Transverse colon (tissue), 4 donors: ENCODE measurements around the gene SMG6. TPM values are rescaled to one million over a fixed set of nuclear protein-coding genes. Genes with fewer than 3 reads are reported as not detected.

ENCODE experiments used
- DNase-seq: peaks from one replicate; pipeline ENCODE4 v3.0.0-alpha.2; 2019
- H3K27ac ChIP-seq, 4 donors: fragments of 200-600 bp; sonication (generic); 2 replicates each; pipeline ENCODE4 v1.5.1; 2016 to 2018; ENCODE audit warnings: inconsistent platforms in 4 of 4
- H3K27me3 ChIP-seq: fragments of 200-600 bp; sonication (generic); 2 replicates; pipeline ENCODE4 v1.5.1; 2017; ENCODE audit warnings: inconsistent platforms
- H3K36me3 ChIP-seq, 4 donors: fragments of 200-600 bp; sonication (generic); 2 replicates each; pipeline ENCODE4 v1.5.1; 2017 to 2019; ENCODE audit warnings: inconsistent platforms in 4 of 4
- H3K4me1 ChIP-seq, 4 donors: fragments of 200-600 bp; sonication (generic); 2 replicates each; pipeline ENCODE4 v1.5.1; 2017 to 2020; ENCODE audit warnings: inconsistent platforms in 4 of 4
- H3K4me3 ChIP-seq, 4 donors: fragments of 200-600 bp; sonication (generic); 1 replicate in 1 of 4; 2 replicates in 3 of 4; pipeline versions ENCODE4 v1.5.1 to v1.6.1; 2017 to 2019; ENCODE audit warnings: inconsistent platforms in 4 of 4
- H3K9me3 ChIP-seq, 2 donors: fragments of 200-600 bp; sonication (generic); 2 replicates each; pipeline ENCODE4 v1.5.1; 2017 to 2019; ENCODE audit warnings: inconsistent platforms in 2 of 2
- CTCF ChIP-seq, 5 experiments: fragments of 200-600 bp in 3 of 5; fragments of 450-650 bp in 2 of 5; sonication (generic) in 3 of 5; IDR thresholded peaks; 1 replicate in 2 of 5; 2 replicates in 3 of 5; pipeline ENCODE4 v1.5.1; 2016 to 2017; ENCODE audit warnings: antibody characterized with exemption in 5 of 5, inconsistent platforms in 3 of 5, mild to moderate bottlenecking in 2 of 5, moderate library complexity in 1 of 5
- EP300 ChIP-seq: sonication (generic); formaldehyde crosslinking; IDR thresholded peaks from one replicate; pipeline ENCODE4 v1.6.1; 2017; ENCODE audit warnings: antibody characterized with exemption, low read depth
- POLR2A ChIP-seq: fragments of 450-650 bp; IDR thresholded peaks from one replicate; pipeline ENCODE4 v1.6.1; 2016; ENCODE audit warnings: antibody characterized with exemption, mild to moderate bottlenecking, moderate library complexity
- POLR2AphosphoS5 ChIP-seq, 3 donors: sonication (generic); formaldehyde crosslinking; IDR thresholded peaks; one replicate each; pipeline ENCODE4 v1.6.1; 2016; ENCODE audit warnings: antibody characterized with exemption in 3 of 3
- WGBS, 2 donors: methylation state at CpG; one replicate each; pipeline ENCODE4 v1.1.5; 2018; ENCODE audit warnings: low coverage in 1 of 2; 5-methylcytosine and 5-hydroxymethylcytosine counted together
- in situ Hi-C, 4 donors: fragments of 200-750 bp; cut with MboI; loops; one replicate each; pipeline versions ENCODE4 v1.15.0 to v1.15.1; 2017; ENCODE audit warnings: low sequenced_read_pairs in 3 of 4, low pct_ligation_motif_present in 1 of 4, low pct_unique_long_range_greater_than_20kb in 1 of 4
- intact Hi-C: fragments of 100-400 bp; cut with DNase I; formaldehyde crosslinking; loops from one replicate; pipeline ENCODE4 v1.15.1; 2023; ENCODE audit warnings: low total_unique reads
- total RNA-seq, 4 donors: library from RNA; depleted of rRNA; stranded (reverse); fragments of >200 nt; gene quantifications; one replicate each; pipeline ENCODE4 v1.1.0, GENCODE V29; 2016

The SMG6 gene
- total RNA-seq, 4 donors from 2014 or later, result 28.6 to 112 (median 39.1) TPM

- no peaks in the 10 kb centered on the region for H3K9me3 ChIP-seq
- H3K27me3 ChIP-seq, result no peaks in the 10 kb centered on the region
- intact Hi-C loops, result no loop called here
- no peaks in the 10 kb centered on the region for H3K36me3 ChIP-seq
- peak; percentile 58 for DNase-seq
- no peak overlapping the region for H3K4me3 ChIP-seq
- 38% methylated on average over 10 of the region's 16 CpGs; no CpG with 5 or more reads in 1 of the 2 donors for WGBS, 2 donors
- H3K4me1 ChIP-seq, result peaks cover 20 to 34% (median 26%) of the 10 kb centered on the region in 4 donors
- peak overlapping the region; percentile 72 to 83 (median 78) for H3K27ac ChIP-seq
- in situ Hi-C loops, result no loop called here
- TF ChIP-seq POLR2A (no peak), POLR2AphosphoS5 (IDR thresholded peaks at IDR 0.05) (peak in 1 of 3 donors; percentile 11), CTCF (IDR thresholded peaks at IDR 0.05) (no peak)
These were observed 180.8 kb downstream of the SMG6 start for GRCh38 chr17:2122641-2123302.

DNA sequence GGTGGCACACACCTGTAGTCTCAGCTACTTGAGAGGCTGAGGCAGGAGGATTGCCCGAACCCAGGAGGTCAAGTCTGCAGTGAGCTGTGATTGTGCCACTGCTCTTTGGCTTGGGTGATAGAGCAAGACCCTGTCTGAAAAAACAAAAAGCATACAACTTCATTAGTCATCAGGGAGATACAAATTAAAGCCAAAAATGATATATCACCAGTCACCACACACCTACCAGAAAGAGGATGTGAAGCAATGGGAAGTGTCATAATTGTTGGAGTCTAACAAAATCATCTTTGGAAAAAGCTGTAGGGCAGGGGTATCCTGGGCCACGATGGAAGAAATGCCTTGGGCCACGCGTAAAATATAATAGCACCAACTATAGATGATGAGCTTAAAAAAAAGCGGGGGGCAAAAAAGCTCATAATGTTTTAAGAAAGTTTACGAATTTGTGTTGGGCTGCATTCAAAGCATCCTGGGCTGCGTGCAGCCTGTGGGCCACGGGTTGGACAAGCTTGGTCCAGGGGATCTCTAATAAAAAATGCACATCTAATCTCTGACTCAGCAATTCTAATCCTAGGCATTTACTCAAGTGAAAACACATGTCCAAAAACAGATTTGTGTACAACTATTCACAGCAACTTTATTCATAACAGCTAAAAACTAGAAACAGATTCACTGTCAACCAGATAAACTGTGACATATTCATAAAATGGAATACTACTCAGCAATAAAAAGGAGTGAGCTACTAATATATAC, 182.8 kb downstream of the SMG6 start:
- in situ Hi-C loops, result no loop called here

GRCh38 chr17:2113279-2113622, 190.3 kb downstream of the SMG6 start:
- in situ Hi-C loops (no loop called here), intact Hi-C loops (no loop called here)
- TF ChIP-seq CTCF (IDR thresholded peaks at IDR 0.05), result no peak
- no peak for TF ChIP-seq POLR2A
- no peak for TF ChIP-seq POLR2AphosphoS5 (IDR thresholded peaks at IDR 0.05)
- TF ChIP-seq EP300, result no peak
- Histone ChIP-seq H3K27me3 (no peaks in the 10 kb centered on the region), H3K36me3 (no peaks in the 10 kb centered on the region), H3K4me3 (no peak overlapping the region), H3K4me1 (no peaks in the 10 kb centered on the region), H3K27ac (no peak overlapping the region), H3K9me3 (no peaks in the 10 kb centered on the region)
- WGBS, 2 donors, result 86 to 100% methylated on average over 1 to 6 of the region's 6 CpGs
- no peak for DNase-seq

More for the DNA sequence above, 182.8 kb downstream of the SMG6 start:
- intact Hi-C loops, result no loop called here
- H3K27ac ChIP-seq, result peak overlapping the region in 1 of 4 donors; percentile 19
- no peaks in the 10 kb centered on the region for H3K9me3 ChIP-seq
- H3K27me3 ChIP-seq, result no peaks in the 10 kb centered on the region
- H3K4me1 ChIP-seq, result peaks cover 20 to 34% (median 26%) of the 10 kb centered on the region in 4 donors
- DNase-seq, result no peak
- TF ChIP-seq POLR2A (no peak), POLR2AphosphoS5 (IDR thresholded peaks at IDR 0.05) (no peak), EP300 (no peak), CTCF (IDR thresholded peaks at IDR 0.05) (no peak)
- H3K36me3 ChIP-seq, result no peaks in the 10 kb centered on the region
- H3K4me3 ChIP-seq, result no peak overlapping the region
- 68 to 86% methylated on average over 6 to 8 of the region's 8 CpGs for WGBS, 2 donors

GRCh38 chr17:2111691-2112090, 191.9 kb downstream of the SMG6 start:
- Histone ChIP-seq H3K27me3 (no peaks in the 10 kb centered on the region), H3K4me3 (no peak overlapping the region), H3K27ac (no peak overlapping the region), H3K4me1 (peaks cover 0 to 14% (median 7%) of the 10 kb centered on the region in 4 donors), H3K36me3 (no peaks in the 10 kb centered on the region), H3K9me3 (no peaks in the 10 kb centered on the region)
- DNase-seq, result no peak
- intact Hi-C loops, result no loop called here
- no peak for TF ChIP-seq CTCF (IDR thresholded peaks at IDR 0.05)
- TF ChIP-seq POLR2A, result no peak
- no peak for TF ChIP-seq EP300
- no peak for TF ChIP-seq POLR2AphosphoS5 (IDR thresholded peaks at IDR 0.05)
- in situ Hi-C loops, result no loop called here
- WGBS, 2 donors, result 20 to 88% methylated on average over 1 to 5 of the region's 5 CpGs
